Activated naive CD4-positive, alpha-beta T cell treated with anti-CD3 and anti-CD28 coated beads, Interleukin-2, amount 10 ng/mL, durations not matched to agents 7 days and 5 days (primary cell): Measurements from ENCODE around the gene PMAIP1.

Experiments used
- CTCF ChIA-PET: fragments of 350-600 bp; sonication (Branson Sonifier 250); formaldehyde crosslinking; loops from one replicate; lab custom pipeline; 2021; ENCODE audit warnings: antibody characterized with exemption; lab: Charles Lee
- DNase-seq: peaks from one replicate; pipeline ENCODE4 v3.0.0-alpha.2; 2020
- H3K27ac Mint-ChIP-seq: one replicate; pipeline ENCODE4 v1.8.0; 2021; ENCODE audit warnings: mild to moderate bottlenecking, moderate library complexity, mixed read lengths
- H3K27me3 Mint-ChIP-seq: one replicate; pipeline ENCODE4 v1.8.0; 2021; ENCODE audit warnings: mild to moderate bottlenecking, mixed read lengths
- H3K36me3 Mint-ChIP-seq: one replicate; pipeline ENCODE4 v1.8.0; 2021; ENCODE audit warnings: mixed read lengths
- H3K4me1 Mint-ChIP-seq: one replicate; pipeline ENCODE4 v1.8.0; 2021; ENCODE audit warnings: mixed read lengths
- H3K4me3 Mint-ChIP-seq: one replicate; pipeline ENCODE4 v1.8.0; 2021; ENCODE audit warnings: mild to moderate bottlenecking, moderate library complexity, mixed read lengths
- H3K9me3 Mint-ChIP-seq: one replicate; pipeline ENCODE4 v1.8.0; 2021; ENCODE audit warnings: mixed read lengths

The PMAIP1 gene

DNA sequence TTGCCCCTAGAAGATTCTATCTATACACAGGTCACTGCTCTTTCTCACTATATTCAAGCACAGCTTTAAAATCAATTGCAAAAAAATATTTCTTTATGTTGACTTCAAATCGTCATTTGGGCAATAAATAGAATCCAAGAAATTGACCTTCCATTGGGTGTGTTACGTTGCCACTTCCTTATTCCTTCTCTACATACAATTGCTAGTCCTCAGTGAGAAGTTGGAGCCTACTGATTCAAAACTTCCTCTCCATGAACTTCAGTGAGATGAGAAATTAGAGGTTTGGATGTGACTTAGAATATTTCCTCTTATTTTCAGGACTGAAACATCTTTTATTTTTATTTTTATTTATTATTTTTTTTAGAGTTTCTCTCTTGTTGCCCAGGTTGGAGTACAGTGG lies 40.3 kb downstream of the PMAIP1 start:
- no peak overlapping the region for H3K27ac Mint-ChIP-seq

DNA sequence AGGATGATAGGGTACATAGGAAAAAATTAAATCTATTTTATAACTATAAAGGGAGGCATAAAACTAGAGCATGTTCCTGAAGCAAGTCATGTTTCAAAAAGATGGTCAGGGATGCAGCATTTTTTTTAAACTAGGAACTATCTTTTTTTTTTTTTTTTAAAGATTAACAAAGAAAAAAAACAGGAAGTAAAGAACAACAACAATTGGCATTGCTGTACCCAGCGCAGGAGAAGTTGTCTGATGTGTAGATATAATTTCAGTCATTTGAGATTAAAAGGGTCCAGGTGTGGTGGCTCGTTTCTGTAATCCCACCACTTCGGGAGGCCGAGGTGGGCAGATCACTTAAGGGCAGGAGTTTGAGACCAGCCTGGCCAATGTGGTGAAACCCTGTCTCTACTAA lies 41.5 kb downstream of the PMAIP1 start:
- CTCF ChIA-PET: no interaction called here

More for the DNA sequence above, 40.3 kb downstream of the PMAIP1 start:
- Mint-ChIP-seq H3K4me1 (no peaks in the 10 kb centered on the region), H3K27me3 (peaks cover 27% of the 10 kb centered on the region), H3K36me3 (no peaks in the 10 kb centered on the region), H3K9me3 (no peaks in the 10 kb centered on the region), H3K4me3 (no peak overlapping the region)
- CTCF ChIA-PET: no interaction called here
- no peak for DNase-seq

GRCh38 chr18:59942601-59943000 lies 42.8 kb downstream of the PMAIP1 start:
- peaks cover 16% of the 10 kb centered on the region for H3K27me3 Mint-ChIP-seq
- H3K4me3 Mint-ChIP-seq: no peak overlapping the region
- DNase-seq: no peak
- no peaks in the 10 kb centered on the region for H3K4me1 Mint-ChIP-seq
- CTCF ChIA-PET: no interaction called here
- no peaks in the 10 kb centered on the region for H3K9me3 Mint-ChIP-seq
- no peak overlapping the region for H3K27ac Mint-ChIP-seq
- no peaks in the 10 kb centered on the region for H3K36me3 Mint-ChIP-seq

More for the DNA sequence above, 41.5 kb downstream of the PMAIP1 start:
- Mint-ChIP-seq H3K4me3 (no peak overlapping the region), H3K36me3 (no peaks in the 10 kb centered on the region), H3K9me3 (no peaks in the 10 kb centered on the region), H3K27ac (no peak overlapping the region), H3K27me3 (peaks cover 22% of the 10 kb centered on the region), H3K4me1 (no peaks in the 10 kb centered on the region)
- DNase-seq: no peak

GRCh38 chr18:59945544-59945943 lies 45.7 kb downstream of the PMAIP1 start:
- Mint-ChIP-seq H3K9me3 (no peaks in the 10 kb centered on the region), H3K4me3 (no peak overlapping the region), H3K36me3 (no peaks in the 10 kb centered on the region), H3K27ac (no peak overlapping the region), H3K4me1 (peaks cover 6% of the 10 kb centered on the region), H3K27me3 (peaks cover 4% of the 10 kb centered on the region)
- CTCF ChIA-PET: no interaction called here
- no peak for DNase-seq

GRCh38 chr18:59950215-59950944 lies 50.6 kb downstream of the PMAIP1 start:
- Mint-ChIP-seq H3K4me1 (peaks cover 8% of the 10 kb centered on the region), H3K36me3 (no peaks in the 10 kb centered on the region), H3K27me3 (no peaks in the 10 kb centered on the region), H3K9me3 (no peaks in the 10 kb centered on the region), H3K27ac (no peak overlapping the region), H3K4me3 (no peak overlapping the region)
- CTCF ChIA-PET: interaction anchor here (1.9 kb wide), 1 partner anchor 114 kb away, joined by 4 read pairs; no protein-coding TSS in a partner anchor
- no peak for DNase-seq

DNA sequence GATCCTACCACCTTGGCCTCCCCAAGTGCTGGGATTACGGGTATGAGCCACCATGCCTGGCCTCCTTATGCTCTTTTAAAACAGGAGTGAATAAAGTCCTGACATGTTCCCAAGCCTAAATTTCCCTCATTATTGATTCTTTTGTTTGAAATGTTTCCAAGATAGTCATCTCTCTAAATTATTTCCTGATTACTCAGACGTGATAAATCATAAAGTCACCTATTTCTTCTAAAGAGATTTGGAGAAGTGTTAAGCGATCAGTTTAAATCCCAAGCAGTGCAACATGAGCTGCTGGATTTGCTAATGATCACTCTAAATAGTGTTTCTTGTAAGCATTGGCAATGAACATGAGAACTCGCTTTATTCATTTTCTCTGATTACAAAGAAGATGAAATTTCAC lies 51.8 kb downstream of the PMAIP1 start:
- no peak for DNase-seq
- no peak overlapping the region for H3K4me3 Mint-ChIP-seq
- no peak overlapping the region for H3K27ac Mint-ChIP-seq
- H3K4me1 Mint-ChIP-seq: peaks cover 8% of the 10 kb centered on the region
- no peaks in the 10 kb centered on the region for H3K9me3 Mint-ChIP-seq
- CTCF ChIA-PET: no interaction called here
- peaks cover 4% of the 10 kb centered on the region for H3K27me3 Mint-ChIP-seq
- H3K36me3 Mint-ChIP-seq: no peaks in the 10 kb centered on the region

GRCh38 chr18:59952283-59953007 lies 52.6 kb downstream of the PMAIP1 start:
- no peaks in the 10 kb centered on the region for H3K9me3 Mint-ChIP-seq
- no peak overlapping the region for H3K27ac Mint-ChIP-seq
- no peak overlapping the region for H3K4me3 Mint-ChIP-seq
- no peaks in the 10 kb centered on the region for H3K36me3 Mint-ChIP-seq
- H3K4me1 Mint-ChIP-seq: peaks cover 8% of the 10 kb centered on the region
- peaks cover 7% of the 10 kb centered on the region for H3K27me3 Mint-ChIP-seq
- no peak for DNase-seq
- CTCF ChIA-PET: interaction anchor here (0.8 to 1.8 kb wide), 3 partner anchors 69 to 129 kb away, joined by 3 to 7 read pairs (median 5); no protein-coding TSS in a partner anchor
